TTC549 (cell line): ENCODE data around the gene DOCK1.

Source experiments
- FAIRE-seq: peaks from 2 replicates; lab custom pipeline; 2012; peaks lifted over from hg19 to GRCh38; lab: Jason Lieb, UNC

DOCK1 gene

DNA sequence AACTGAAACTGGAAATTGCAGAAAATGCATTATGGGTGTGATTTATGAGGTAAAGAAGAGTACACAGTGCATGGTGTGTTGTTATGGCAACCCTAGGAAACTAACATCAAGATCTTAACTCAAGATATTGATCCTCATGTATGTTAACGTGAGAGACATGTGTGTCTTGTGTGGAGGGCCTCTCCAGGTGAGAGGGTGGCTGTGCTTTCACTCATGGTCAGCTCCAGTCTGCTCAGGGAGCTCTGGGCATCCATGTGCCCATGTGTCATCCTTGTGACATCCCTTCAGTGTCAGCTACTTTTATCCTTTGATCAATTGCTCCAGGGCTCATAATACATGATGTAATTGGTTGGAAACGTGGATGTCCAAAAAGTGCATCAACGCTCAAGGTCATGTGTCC is 316.1 kb downstream of the DOCK1 start:
- no peak for FAIRE-seq

GRCh38 chr10:127227027-127227426 is 321.8 kb downstream of the DOCK1 start:
- no peak for FAIRE-seq

GRCh38 chr10:127227663-127228062 is 322.4 kb downstream of the DOCK1 start:
- no peak for FAIRE-seq

- FAIRE-seq, result no peak
Measured at GRCh38 chr10:127228195-127228787, 323.1 kb downstream of the DOCK1 start.

DNA sequence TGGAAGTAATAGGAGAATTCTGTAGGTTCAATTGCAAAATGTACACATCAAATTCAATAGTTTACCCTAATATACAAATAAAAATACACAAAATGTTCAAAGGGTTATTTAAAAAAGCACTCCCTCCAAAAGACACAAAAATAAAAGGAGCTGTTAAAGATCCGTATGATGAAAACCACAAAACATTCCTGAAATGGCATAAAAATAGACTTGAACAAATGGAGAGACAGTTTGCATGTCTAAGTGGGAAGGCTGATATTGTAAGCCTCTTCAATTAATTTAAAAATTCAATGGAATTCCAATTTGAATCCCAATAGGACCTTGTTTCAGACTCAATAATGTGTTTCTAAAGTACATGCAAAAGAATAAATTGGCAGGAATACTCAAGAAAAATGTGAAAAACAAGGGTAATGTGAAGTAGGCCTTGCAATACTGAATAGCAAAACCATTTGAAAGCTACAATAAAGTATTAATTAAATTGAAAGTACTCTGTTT is 329.1 kb downstream of the DOCK1 start:
- no peak for FAIRE-seq

DNA sequence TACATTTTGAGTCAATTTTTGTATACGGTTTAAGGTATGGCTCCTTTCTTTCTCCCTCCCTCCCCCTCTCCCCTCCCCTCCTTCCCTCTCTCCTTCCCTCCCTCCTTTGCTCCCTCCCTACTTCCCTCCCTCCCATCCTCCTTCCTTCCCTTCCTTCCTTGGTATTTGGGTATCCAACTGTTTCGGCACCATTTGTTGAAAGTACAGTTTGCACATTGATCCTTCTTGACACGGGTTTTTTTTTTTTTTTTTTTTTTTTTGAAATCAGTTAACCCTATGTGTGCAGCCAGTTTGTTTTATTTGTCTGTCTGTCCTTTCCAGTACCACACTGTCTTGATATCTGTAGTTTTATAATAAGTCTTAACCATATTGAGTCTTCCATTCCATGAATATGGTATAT is 331.0 kb downstream of the DOCK1 start:
- FAIRE-seq, result no peak

GRCh38 chr10:127242914-127243313 is 337.7 kb downstream of the DOCK1 start:
- FAIRE-seq, result no peak

- no peak for FAIRE-seq
Measured at GRCh38 chr10:127243490-127244272, 338.5 kb downstream of the DOCK1 start.

DNA sequence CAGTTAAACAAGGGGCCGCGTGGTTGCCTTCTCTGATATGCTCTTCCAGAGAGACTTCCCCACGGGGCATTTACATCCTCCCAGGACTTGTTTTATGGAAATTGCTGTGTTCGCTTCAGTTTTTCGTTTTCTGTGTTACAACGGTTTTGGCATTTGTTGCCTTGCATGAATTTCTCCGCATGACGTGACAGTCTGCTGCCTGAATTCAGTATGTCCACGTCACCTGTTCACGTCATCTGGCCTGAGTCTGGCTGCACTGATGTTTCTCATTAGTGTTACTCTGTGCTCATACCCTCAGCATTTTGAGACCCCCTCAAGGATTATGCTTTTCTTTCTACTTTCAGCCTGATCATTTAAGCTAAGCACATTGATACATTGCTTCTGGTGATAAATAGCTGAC is 340.2 kb downstream of the DOCK1 start:
- FAIRE-seq, result no peak

DNA sequence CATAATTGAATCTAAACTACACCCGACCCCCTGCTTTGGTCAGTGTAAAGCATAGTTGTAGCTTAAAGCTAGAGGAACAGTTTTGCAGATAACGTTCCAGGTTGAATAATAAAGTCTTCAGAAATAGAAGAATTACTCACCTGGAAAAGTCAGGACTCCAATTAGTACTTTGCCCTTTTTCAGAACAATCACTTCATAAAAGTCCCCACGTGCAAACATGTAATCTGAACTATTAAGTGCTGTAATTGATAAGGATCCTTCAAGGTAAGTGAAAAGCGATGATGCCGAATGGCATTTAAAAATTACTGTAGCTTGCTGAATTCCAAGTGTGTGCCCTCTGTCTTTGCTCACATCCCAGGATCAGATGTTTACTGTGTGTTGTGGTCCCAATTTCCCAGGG is 344.8 kb downstream of the DOCK1 start:
- no peak for FAIRE-seq

DNA sequence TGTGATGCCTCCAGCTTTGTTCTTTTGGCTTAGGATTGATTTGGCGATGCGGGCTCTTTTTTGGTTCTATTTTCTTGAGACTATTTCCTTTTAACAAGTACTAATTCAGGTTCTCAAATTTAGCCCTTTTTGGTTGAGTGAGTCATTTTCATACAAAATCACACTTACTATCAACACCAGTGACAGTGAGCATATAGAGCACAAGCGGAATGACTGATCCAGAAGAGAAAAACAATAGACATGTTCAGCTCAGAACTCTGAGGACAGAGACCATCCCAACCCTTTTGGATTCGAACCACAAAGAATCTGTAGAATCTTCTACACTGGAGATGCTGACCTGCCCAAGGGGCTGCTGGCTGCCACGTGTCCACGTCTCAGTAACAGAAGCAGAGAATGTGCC is 347.6 kb downstream of the DOCK1 start:
- no peak for FAIRE-seq

- FAIRE-seq, result no peak
Measured at GRCh38 chr10:127254276-127254675, 349.0 kb downstream of the DOCK1 start.

DNA sequence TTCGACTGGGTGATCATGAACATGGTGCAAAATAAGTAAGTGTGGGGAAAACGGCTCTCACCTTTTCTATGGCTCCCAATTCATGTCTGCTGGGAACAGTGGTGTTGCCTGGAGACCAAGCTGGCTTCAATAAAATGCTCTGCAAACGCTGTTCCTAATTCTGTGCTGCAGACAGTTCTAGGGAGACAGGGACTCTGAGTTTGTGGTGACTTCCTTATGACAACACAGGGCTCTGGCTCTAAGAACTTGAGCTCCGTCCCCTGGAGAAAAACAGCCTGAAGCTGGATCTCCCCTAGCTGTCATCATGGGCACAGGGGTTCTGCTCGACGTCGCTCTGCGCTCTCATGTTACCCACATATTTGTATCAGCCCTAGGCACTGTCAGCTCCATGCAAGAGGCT is 352.2 kb downstream of the DOCK1 start:
- no peak for FAIRE-seq

DNA sequence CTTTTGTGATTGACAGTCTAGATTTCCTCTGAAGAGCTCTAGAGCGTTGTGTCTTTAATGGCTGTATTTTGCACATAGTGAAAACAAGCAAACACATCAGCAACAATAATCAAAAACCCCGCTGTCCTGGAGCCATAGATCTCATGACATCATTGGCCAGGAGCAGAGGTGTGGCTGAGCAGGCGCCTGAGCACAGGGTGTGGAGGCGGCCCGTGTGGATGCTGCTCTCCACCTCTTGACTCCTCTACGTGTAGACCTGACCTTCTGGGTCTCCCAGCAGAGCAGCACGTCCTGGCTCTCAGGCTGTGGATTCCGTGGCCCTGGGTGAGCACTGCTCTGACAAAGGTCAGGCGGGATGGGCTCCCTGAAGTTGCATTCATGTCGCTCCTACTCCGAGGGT is 354.1 kb downstream of the DOCK1 start:
- no peak for FAIRE-seq

- FAIRE-seq, result no peak
Measured at GRCh38 chr10:127262606-127263005, 357.4 kb downstream of the DOCK1 start.

GRCh38 chr10:127265288-127265687 is 360.1 kb downstream of the DOCK1 start:
- no peak for FAIRE-seq

DNA sequence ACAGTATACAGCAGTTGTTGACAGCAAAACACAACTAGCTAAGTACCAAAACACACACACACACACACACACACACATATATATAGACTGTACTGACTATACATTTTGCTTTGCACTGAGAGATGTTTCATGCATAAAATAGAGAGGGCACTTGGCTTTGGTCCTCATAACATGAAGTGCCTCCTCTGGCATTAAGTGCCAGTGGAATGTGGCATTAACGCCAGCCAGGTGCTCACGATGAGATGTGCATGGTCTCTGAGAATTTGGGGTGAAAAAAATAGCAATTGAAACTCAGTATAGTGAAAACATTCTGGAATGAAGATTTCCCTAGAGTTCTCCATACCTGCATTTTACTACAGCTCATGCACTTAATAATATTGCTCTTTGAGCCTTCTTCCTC is 361.2 kb downstream of the DOCK1 start:
- no peak for FAIRE-seq

DNA sequence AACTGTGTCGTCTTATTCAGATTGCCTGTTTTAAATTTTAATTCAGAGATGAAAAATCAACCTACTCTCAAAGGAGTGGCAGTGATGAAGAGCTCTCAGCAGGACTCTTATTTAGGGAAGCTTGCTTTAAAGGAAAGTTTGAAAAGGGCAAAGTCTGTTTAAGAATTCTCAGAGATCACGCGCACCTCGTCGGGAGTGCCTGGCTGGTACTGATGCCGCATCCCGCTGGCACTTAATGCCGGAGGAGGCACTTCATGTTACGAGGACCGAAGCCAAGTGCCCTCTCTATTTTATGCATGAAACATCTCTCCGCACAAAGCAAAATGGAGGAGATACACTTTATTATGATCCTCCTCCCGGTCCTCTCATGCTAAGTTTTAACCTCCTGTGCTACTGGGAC is 362.2 kb downstream of the DOCK1 start:
- no peak for FAIRE-seq

- no peak for FAIRE-seq
Measured at GRCh38 chr10:127272076-127272475, 366.8 kb downstream of the DOCK1 start.

GRCh38 chr10:127275272-127275671 is 370.0 kb downstream of the DOCK1 start:
- FAIRE-seq, result no peak

GRCh38 chr10:127275793-127276450 is 370.7 kb downstream of the DOCK1 start:
- FAIRE-seq, result no peak

DNA sequence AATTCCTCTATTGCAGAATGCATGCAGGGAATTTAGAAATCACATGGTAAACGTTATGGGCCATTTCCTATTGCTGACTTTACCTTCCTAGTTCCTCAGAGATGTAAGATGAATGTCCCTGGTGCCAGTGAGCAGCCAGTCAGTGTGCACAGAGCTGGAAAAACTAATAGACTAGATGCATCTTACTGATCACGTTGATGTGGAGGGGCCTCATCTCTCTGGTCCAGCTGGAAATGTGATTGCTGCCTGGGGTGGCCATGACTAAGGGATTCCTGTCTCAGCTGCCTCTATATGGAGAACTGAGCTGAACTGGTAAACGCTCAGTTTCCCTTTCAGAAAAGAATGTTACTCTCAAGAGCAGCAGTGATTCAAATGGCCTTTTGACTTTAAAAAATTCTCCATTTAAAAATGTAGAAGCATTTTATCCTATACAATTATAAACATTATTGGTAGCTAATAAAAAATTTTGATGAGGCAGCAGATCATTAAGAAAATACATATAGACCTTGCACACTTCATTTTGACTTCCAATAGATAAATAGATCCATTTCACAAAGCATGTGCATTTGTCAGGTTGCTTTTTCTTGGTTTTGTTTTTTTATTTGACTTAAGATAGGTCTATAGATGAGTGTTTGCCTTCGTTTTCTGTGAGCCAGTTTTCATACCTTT is 371.7 kb downstream of the DOCK1 start:
- no peak for FAIRE-seq

DNA sequence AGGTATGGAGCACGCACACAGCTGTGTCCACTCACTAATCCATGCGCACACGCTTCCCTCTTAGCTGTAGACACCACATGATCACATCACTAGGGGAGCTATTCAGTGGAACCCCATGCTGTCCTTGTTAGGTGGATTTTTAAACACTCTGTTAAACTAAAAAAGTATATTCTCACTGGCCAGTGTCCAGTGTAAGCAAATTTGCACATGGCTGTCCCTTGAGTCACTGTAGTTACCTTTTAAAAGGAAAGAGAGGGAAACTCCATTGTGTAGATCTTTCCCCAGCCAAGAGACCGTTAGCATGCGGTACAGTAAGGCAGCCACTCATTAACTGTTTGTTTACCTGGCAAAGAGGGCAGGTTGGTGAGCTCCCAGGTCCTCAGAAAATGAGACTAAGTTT is 372.8 kb downstream of the DOCK1 start:
- no peak for FAIRE-seq
